IMR-90 (cell line): ENCODE data around the gene SPATS2L. TPM values are rescaled to one million over a fixed set of nuclear protein-coding genes. Genes with fewer than 3 reads are reported as not detected.
A peak's percentile ranks its signal among the peaks of the same experiment; 100 is the strongest.

Experiments
- ATAC-seq: fragments of 200-7000 bp; cut with Tn5 transposase; 2 replicates; pipeline ENCODE4 v1.9.1; 2020; ENCODE audit warnings: low read depth, mild to moderate bottlenecking, moderate library complexity
- BruUV-seq: library from RNA; stranded (reverse); fragments of 400-500 nt; replicated peaks from 2 replicates; lab custom pipeline; 2021; lab: Mats Ljungman, UMichigan
- CTCF ChIA-PET: fragments of 300-600 bp; formaldehyde crosslinking; extraction: SDS; loops from one replicate; lab custom pipeline; 2021; ENCODE audit warnings: antibody characterized with exemption; lab: Yijun Ruan, JAX
- POLR2A ChIA-PET: fragments of 300-600 bp; sonication (Branson Sonifier 250); formaldehyde crosslinking; loops from one replicate; lab custom pipeline; 2022; ENCODE audit warnings: antibody characterized with exemption; ENCODE audit not compliant: unreplicated experiment; lab: Charles Lee
- DNase-seq: peaks from one replicate; pipeline ENCODE4 v3.0.0; 2013
- H2AFZ ChIP-seq: replicated peaks from 2 replicates; pipeline ENCODE3; 2013; ENCODE audit warnings: low read length, mild to moderate bottlenecking; ENCODE audit not compliant: poor library complexity
- H2AK5ac ChIP-seq: 2 replicates; pipeline ENCODE4 v1.6.1; 2013; ENCODE audit warnings: low read depth, low read length, inconsistent platforms
- H2AK9ac ChIP-seq: replicated peaks from 2 replicates; pipeline ENCODE3; 2013; ENCODE audit warnings: mild to moderate bottlenecking, low read depth, low read length, moderate library complexity; ENCODE audit not compliant: poor library complexity
- H2BK120ac ChIP-seq: 2 replicates; pipeline ENCODE4 v1.6.1; 2013; ENCODE audit warnings: low read depth, low read length, inconsistent platforms
- H2BK15ac ChIP-seq: 3 replicates; pipeline ENCODE4 v1.6.1; 2013; ENCODE audit warnings: low read depth, low read length, inconsistent platforms
- H2BK20ac ChIP-seq: 2 replicates; pipeline ENCODE4 v1.6.1; 2013; ENCODE audit warnings: low read depth, mild to moderate bottlenecking, inconsistent platforms, low read length, moderate library complexity
- H2BK5ac ChIP-seq: 2 replicates; pipeline ENCODE4 v1.6.1; 2013; ENCODE audit warnings: mild to moderate bottlenecking, low read depth, low read length, inconsistent platforms; ENCODE audit not compliant: poor library complexity, severe bottlenecking
- H3K14ac ChIP-seq: replicated peaks from 2 replicates; pipeline ENCODE4 v1.6.1; 2013; ENCODE audit warnings: low read depth, low read length, inconsistent platforms
- H3K18ac ChIP-seq: 2 replicates; pipeline ENCODE4 v1.6.1; 2013; ENCODE audit warnings: low read depth, low read length, control low read depth
- H3K23ac ChIP-seq: 2 replicates; pipeline ENCODE4 v1.6.1; 2013; ENCODE audit warnings: low read depth, low read length, inconsistent platforms
- H3K27ac ChIP-seq: 2 replicates; pipeline ENCODE4 v1.5.1; 2013; ENCODE audit warnings: mild to moderate bottlenecking, control low read depth, low read length; ENCODE audit not compliant: insufficient read depth
- H3K27me3 ChIP-seq: 2 replicates; pipeline ENCODE4 v1.6.1; 2013; ENCODE audit warnings: low read length; ENCODE audit not compliant: control insufficient read depth, insufficient read depth
- H3K36me3 ChIP-seq: 2 replicates; pipeline ENCODE4 v1.6.1; 2013; ENCODE audit warnings: low read length, mixed read lengths; ENCODE audit not compliant: control insufficient read depth, insufficient read depth
- H3K4ac ChIP-seq: 2 replicates; pipeline ENCODE4 v1.6.1; 2013; ENCODE audit warnings: low read depth, low read length, inconsistent platforms
- H3K4me1 ChIP-seq: 2 replicates; pipeline ENCODE4 v1.6.1; 2013; ENCODE audit warnings: low read length, mixed read lengths; ENCODE audit not compliant: control insufficient read depth, insufficient read depth
- H3K4me2 ChIP-seq: 2 replicates; pipeline ENCODE4 v1.6.1; 2013; ENCODE audit warnings: low read depth, mild to moderate bottlenecking, control low read depth, low read length, moderate library complexity
- H3K4me3 ChIP-seq: 2 replicates; pipeline ENCODE4 v1.5.1; 2013; ENCODE audit warnings: low read depth, mild to moderate bottlenecking, control low read depth, low read length, moderate library complexity; ENCODE audit not compliant: insufficient read depth
- H3K56ac ChIP-seq: 2 replicates; pipeline ENCODE4 v1.6.1; 2013; ENCODE audit warnings: low read length, inconsistent platforms; ENCODE audit not compliant: insufficient read depth; ENCODE audit errors: extremely low read depth
- H3K79me1 ChIP-seq, 2 experiments: 2 replicates each; pipeline ENCODE4 v1.6.1; 2013; ENCODE audit warnings: low read length in 2 of 2, inconsistent platforms in 1 of 2, low read depth in 1 of 2
- H3K9ac ChIP-seq: 2 replicates; pipeline ENCODE4 v1.6.1; 2013; ENCODE audit warnings: low read depth, low read length, control low read depth
- H3K9me1 ChIP-seq: 2 replicates; pipeline ENCODE4 v1.6.1; 2013; ENCODE audit warnings: low read length, inconsistent platforms; ENCODE audit not compliant: insufficient read depth
- H3K9me3 ChIP-seq: 2 replicates; pipeline ENCODE4 v1.6.1; 2013; ENCODE audit warnings: low read length; ENCODE audit not compliant: control insufficient read depth, insufficient read depth
- H4K20me1 ChIP-seq: 2 replicates; pipeline ENCODE4 v1.6.1; 2013; ENCODE audit warnings: low read length, inconsistent platforms; ENCODE audit not compliant: insufficient read depth
- H4K5ac ChIP-seq: 2 replicates; pipeline ENCODE4 v1.6.1; 2013; ENCODE audit warnings: mild to moderate bottlenecking, low read depth, low read length, control low read depth
- H4K8ac ChIP-seq, 2 experiments: 2 replicates each; pipeline ENCODE4 v1.6.1; 2013; ENCODE audit warnings: low read depth in 2 of 2, low read length in 2 of 2, control low read depth in 1 of 2, inconsistent platforms in 1 of 2
- H4K91ac ChIP-seq: 2 replicates; pipeline ENCODE4 v1.6.1; 2013; ENCODE audit warnings: low read depth, low read length, inconsistent platforms; ENCODE audit not compliant: insufficient read depth
- BHLHE40 ChIP-seq: fragments of 150-350 bp; IDR thresholded peaks from 2 replicates; pipeline ENCODE4 v1.6.1; 2016; ENCODE audit warnings: mild to moderate bottlenecking, low read depth, low read length
- CEBPB ChIP-seq: IDR thresholded peaks from 2 replicates; pipeline ENCODE4 v1.6.1; 2012; ENCODE audit warnings: low read depth, low read length, improper control_type of control experiment
- CHD1 ChIP-seq: IDR thresholded peaks from 2 replicates; pipeline ENCODE4 v1.6.1; 2012; ENCODE audit warnings: low read depth, low read length, improper control_type of control experiment
- FOS ChIP-seq: fragments of 150-350 bp; IDR thresholded peaks from 2 replicates; pipeline ENCODE4 v1.6.1; 2016; ENCODE audit warnings: low read depth, low read length
- MAFK ChIP-seq: IDR thresholded peaks from 2 replicates; pipeline ENCODE4 v1.6.1; 2012; ENCODE audit warnings: low read depth, low read length, improper control_type of control experiment
- MAZ ChIP-seq: IDR thresholded peaks from 2 replicates; pipeline ENCODE4 v1.6.1; 2012; ENCODE audit warnings: low read depth, mild to moderate bottlenecking, low read length, improper control_type of control experiment, moderate library complexity, borderline replicate concordance
- MXI1 ChIP-seq: IDR thresholded peaks from 2 replicates; pipeline ENCODE4 v1.6.1; 2012; ENCODE audit warnings: low read depth, mild to moderate bottlenecking, low read length, moderate library complexity, borderline replicate concordance
- NFE2L2 ChIP-seq: fragments of 150-350 bp; IDR thresholded peaks from 2 replicates; pipeline ENCODE4 v1.6.1; 2016; ENCODE audit warnings: low read depth, mild to moderate bottlenecking, low read length
- POLR2A ChIP-seq: IDR thresholded peaks from 2 replicates; pipeline ENCODE4 v1.6.1; 2012; ENCODE audit warnings: mild to moderate bottlenecking, low read depth, low read length
- RAD21 ChIP-seq: IDR thresholded peaks from 2 replicates; pipeline ENCODE4 v1.6.1; 2012; ENCODE audit warnings: low read length, improper control_type of control experiment
- RCOR1 ChIP-seq: IDR thresholded peaks from 2 replicates; pipeline ENCODE4 v1.6.1; 2012; ENCODE audit warnings: mild to moderate bottlenecking, low read length, improper control_type of control experiment; ENCODE audit not compliant: insufficient replicate concordance
- RFX5 ChIP-seq: IDR thresholded peaks from 2 replicates; pipeline ENCODE4 v1.8.0; 2012; ENCODE audit warnings: low read depth, mild to moderate bottlenecking, low read length, moderate library complexity
- SMC3 ChIP-seq: fragments of 150-350 bp; IDR thresholded peaks from 2 replicates; pipeline ENCODE4 v1.6.1; 2016; ENCODE audit warnings: low read depth, mild to moderate bottlenecking, antibody characterized with exemption, low read length, moderate library complexity
- WGBS, 2 experiments: methylation state at CpG; one replicate each; pipeline versions ENCODE4 v1.1.5 to v1.1.7; 2013; ENCODE audit warnings: missing lambda C conversion rate in 2 of 2; ENCODE audit not compliant: insufficient read length in 1 of 2; ENCODE audit errors: extremely low coverage in 2 of 2; 5-methylcytosine and 5-hydroxymethylcytosine counted together
- dilution Hi-C: fragments of 300-500 bp; cut with HindIII; formaldehyde crosslinking; loops from one replicate; pipeline ENCODE4 v1.14.3; 2018; ENCODE audit warnings: low sequenced_read_pairs; ENCODE audit not compliant: unreplicated experiment
- in situ Hi-C: fragments of 300-500 bp; cut with MboI; formaldehyde crosslinking; loops from 3 replicates; pipeline ENCODE4 v1.14.3; 2019; ENCODE audit warnings: low sequenced_read_pairs, inconsistent platforms, mixed read lengths
- intact Hi-C: fragments of 100-400 bp; cut with micrococcal nuclease; formaldehyde crosslinking; loops from 2 replicates; pipeline ENCODE4 v1.10.0; 2022
- polyA plus RNA-seq, 3 experiments: library from polyadenylated mRNA; depleted of rRNA; stranded (reverse); fragments of >200 nt; gene quantifications; 2 replicates each; pipeline ENCODE4 v1.2.3, GENCODE V29; 2012; ENCODE audit warnings: low replicate concordance in 1 of 3
- total RNA-seq: library from RNA; depleted of rRNA; stranded (reverse); fragments of >200 nt; gene quantifications from 2 replicates; pipeline ENCODE4 v1.2.3, GENCODE V29; 2012
- TF ChIP-seq, protein P1 (sequence below): fragments of 150-350 bp; IDR thresholded peaks from 2 replicates; pipeline ENCODE4 v1.6.1; 2016; ENCODE audit warnings: low read depth, mild to moderate bottlenecking, low read length, moderate library complexity, borderline replicate concordance
- TF ChIP-seq, protein P2 (sequence below): fragments of 150-350 bp; IDR thresholded peaks from 2 replicates; pipeline ENCODE4 v1.6.1; 2017; ENCODE audit warnings: mild to moderate bottlenecking, antibody characterized with exemption, low read length, low read depth
- TF ChIP-seq, protein P3 (sequence below): conservative IDR thresholded peaks from 2 replicates; pipeline ENCODE4 v1.5.1; 2012; ENCODE audit warnings: mild to moderate bottlenecking, low read depth, low read length, improper control_type of control experiment

The SPATS2L gene
- total and polyA plus RNA-seq, 2 of the 4 experiments (the other 2 are of a cell fraction): 118 to 155 TPM

DNA sequence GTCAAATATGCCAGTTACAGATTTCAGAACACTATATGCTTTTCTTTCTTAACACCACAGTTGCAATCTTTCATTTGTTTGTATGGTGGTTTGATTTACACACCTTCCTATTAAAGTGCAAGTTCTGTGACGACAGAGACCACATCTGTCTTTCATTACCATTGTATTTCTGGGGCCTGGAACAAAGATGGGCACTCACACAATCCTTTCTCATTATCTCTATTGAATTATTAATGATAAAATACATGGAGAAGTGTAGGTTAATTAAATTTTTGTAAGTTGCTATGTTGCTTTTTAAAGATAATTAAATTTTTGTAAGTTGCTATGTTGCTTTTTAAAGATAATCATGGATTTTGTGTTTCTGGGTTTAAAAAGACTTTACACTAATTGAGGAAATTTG is 123.5 kb downstream of the SPATS2L start:
- no peak overlapping the region for H3K9ac ChIP-seq
- DNase-seq: no peak
- H4K5ac ChIP-seq: no peak overlapping the region
- intact Hi-C loops (no loop called here), dilution Hi-C loops (no loop called here), in situ Hi-C loops (no loop called here)
- H3K27me3 ChIP-seq: no peaks in the 10 kb centered on the region
- H3K27ac ChIP-seq: no peak overlapping the region
- H2AK9ac ChIP-seq: no peak overlapping the region
- no peak overlapping the region for H4K8ac ChIP-seq
- WGBS, 2 experiments: no CpG with 5 or more reads among the region's 1 CpG
- H2BK5ac ChIP-seq: peak overlapping the region; percentile 29
- no TSS peak for BruUV-seq
- no peak overlapping the region for H4K91ac ChIP-seq
- no peak overlapping the region for H2AK5ac ChIP-seq
- no peak overlapping the region for H3K14ac ChIP-seq
- H2AFZ ChIP-seq: no peak overlapping the region
- H2BK15ac ChIP-seq: no peak overlapping the region
- H2BK120ac ChIP-seq: no peak overlapping the region
- H3K18ac ChIP-seq: no peak overlapping the region
- H3K4me1 ChIP-seq: peaks cover 3% of the 10 kb centered on the region; the same call in 1 of the 2 replicates
- no peak for TF ChIP-seq SMC3
- TF ChIP-seq NFE2L2: no peak
- no peak for TF ChIP-seq RAD21
- TF ChIP-seq MXI1: no peak
- TF ChIP-seq CEBPB: no peak
- TF ChIP-seq, protein P1, sequence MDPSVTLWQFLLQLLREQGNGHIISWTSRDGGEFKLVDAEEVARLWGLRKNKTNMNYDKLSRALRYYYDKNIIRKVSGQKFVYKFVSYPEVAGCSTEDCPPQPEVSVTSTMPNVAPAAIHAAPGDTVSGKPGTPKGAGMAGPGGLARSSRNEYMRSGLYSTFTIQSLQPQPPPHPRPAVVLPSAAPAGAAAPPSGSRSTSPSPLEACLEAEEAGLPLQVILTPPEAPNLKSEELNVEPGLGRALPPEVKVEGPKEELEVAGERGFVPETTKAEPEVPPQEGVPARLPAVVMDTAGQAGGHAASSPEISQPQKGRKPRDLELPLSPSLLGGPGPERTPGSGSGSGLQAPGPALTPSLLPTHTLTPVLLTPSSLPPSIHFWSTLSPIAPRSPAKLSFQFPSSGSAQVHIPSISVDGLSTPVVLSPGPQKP: no peak
- TF ChIP-seq RCOR1: no peak
- no peak for TF ChIP-seq MAFK
- TF ChIP-seq, protein P2, sequence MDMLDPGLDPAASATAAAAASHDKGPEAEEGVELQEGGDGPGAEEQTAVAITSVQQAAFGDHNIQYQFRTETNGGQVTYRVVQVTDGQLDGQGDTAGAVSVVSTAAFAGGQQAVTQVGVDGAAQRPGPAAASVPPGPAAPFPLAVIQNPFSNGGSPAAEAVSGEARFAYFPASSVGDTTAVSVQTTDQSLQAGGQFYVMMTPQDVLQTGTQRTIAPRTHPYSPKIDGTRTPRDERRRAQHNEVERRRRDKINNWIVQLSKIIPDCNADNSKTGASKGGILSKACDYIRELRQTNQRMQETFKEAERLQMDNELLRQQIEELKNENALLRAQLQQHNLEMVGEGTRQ: no peak
- TF ChIP-seq, protein P3, sequence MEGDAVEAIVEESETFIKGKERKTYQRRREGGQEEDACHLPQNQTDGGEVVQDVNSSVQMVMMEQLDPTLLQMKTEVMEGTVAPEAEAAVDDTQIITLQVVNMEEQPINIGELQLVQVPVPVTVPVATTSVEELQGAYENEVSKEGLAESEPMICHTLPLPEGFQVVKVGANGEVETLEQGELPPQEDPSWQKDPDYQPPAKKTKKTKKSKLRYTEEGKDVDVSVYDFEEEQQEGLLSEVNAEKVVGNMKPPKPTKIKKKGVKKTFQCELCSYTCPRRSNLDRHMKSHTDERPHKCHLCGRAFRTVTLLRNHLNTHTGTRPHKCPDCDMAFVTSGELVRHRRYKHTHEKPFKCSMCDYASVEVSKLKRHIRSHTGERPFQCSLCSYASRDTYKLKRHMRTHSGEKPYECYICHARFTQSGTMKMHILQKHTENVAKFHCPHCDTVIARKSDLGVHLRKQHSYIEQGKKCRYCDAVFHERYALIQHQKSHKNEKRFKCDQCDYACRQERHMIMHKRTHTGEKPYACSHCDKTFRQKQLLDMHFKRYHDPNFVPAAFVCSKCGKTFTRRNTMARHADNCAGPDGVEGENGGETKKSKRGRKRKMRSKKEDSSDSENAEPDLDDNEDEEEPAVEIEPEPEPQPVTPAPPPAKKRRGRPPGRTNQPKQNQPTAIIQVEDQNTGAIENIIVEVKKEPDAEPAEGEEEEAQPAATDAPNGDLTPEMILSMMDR: no peak
- no peak for TF ChIP-seq BHLHE40
- no peak for TF ChIP-seq MAZ
- no peak for TF ChIP-seq POLR2A
- TF ChIP-seq CHD1: no peak
- TF ChIP-seq FOS: no peak
- no peak for TF ChIP-seq RFX5
- H3K79me1 ChIP-seq: peaks cover 18 to 35% of the 10 kb centered on the region in 2 experiments
- peaks cover 18% of the 10 kb centered on the region for H3K36me3 ChIP-seq
- H2BK20ac ChIP-seq: no peak overlapping the region
- ChIA-PET POLR2A (no interaction called here), CTCF (no interaction called here)
- no peak overlapping the region for H3K23ac ChIP-seq
- no peaks in the 10 kb centered on the region for H3K9me3 ChIP-seq
- H3K4me2 ChIP-seq: no peak overlapping the region
- no peak overlapping the region for H3K4me3 ChIP-seq
- no peak overlapping the region for H3K56ac ChIP-seq
- H4K20me1 ChIP-seq: no peaks in the 10 kb centered on the region; the same call in 1 of the 2 replicates
- H3K9me1 ChIP-seq: peaks cover 9% of the 10 kb centered on the region
- no peak overlapping the region for H3K4ac ChIP-seq
- no peak for ATAC-seq
